Gastrocnemius medialis (tissue), 4 donors: ENCODE data around the gene MAP3K15.

Experiments
- POLR2A ChIP-seq, 2 donors: fragments of 450-650 bp; IDR thresholded peaks; one replicate each; pipeline ENCODE4 v1.6.1; 2017; ENCODE audit warnings: antibody characterized with exemption in 2 of 2, mild to moderate bottlenecking in 2 of 2, moderate library complexity in 2 of 2
- TF ChIP-seq, protein P1 (sequence below), 5 experiments: fragments of 450-650 bp in 3 of 5; fragments of 200-600 bp in 2 of 5; sonication (generic) in 2 of 5; IDR thresholded peaks in 4 of 5; conservative IDR thresholded peaks in 1 of 5; 1 replicate in 4 of 5; 2 replicates in 1 of 5; pipeline ENCODE4 v1.5.1; 2016 to 2019; ENCODE audit warnings: antibody characterized with exemption in 5 of 5, mild to moderate bottlenecking in 3 of 5, moderate library complexity in 3 of 5

GRCh38 chrX:19381326-19381725 is 134.0 kb downstream of the MAP3K15 start:
- TF ChIP-seq, protein P1, sequence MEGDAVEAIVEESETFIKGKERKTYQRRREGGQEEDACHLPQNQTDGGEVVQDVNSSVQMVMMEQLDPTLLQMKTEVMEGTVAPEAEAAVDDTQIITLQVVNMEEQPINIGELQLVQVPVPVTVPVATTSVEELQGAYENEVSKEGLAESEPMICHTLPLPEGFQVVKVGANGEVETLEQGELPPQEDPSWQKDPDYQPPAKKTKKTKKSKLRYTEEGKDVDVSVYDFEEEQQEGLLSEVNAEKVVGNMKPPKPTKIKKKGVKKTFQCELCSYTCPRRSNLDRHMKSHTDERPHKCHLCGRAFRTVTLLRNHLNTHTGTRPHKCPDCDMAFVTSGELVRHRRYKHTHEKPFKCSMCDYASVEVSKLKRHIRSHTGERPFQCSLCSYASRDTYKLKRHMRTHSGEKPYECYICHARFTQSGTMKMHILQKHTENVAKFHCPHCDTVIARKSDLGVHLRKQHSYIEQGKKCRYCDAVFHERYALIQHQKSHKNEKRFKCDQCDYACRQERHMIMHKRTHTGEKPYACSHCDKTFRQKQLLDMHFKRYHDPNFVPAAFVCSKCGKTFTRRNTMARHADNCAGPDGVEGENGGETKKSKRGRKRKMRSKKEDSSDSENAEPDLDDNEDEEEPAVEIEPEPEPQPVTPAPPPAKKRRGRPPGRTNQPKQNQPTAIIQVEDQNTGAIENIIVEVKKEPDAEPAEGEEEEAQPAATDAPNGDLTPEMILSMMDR (IDR thresholded peaks at IDR 0.05 in 4 of 5, conservative IDR thresholded peaks at IDR 0.05 in 1 of 5), result no peak
- no peak for TF ChIP-seq POLR2A (IDR thresholded peaks at IDR 0.05)
